Measurements from ENCODE around the gene JHY. TPM values are rescaled to one million over a fixed set of nuclear protein-coding genes. Genes with fewer than 3 reads are reported as not detected.

Gene JHY
- total RNA-seq, 1 experiment from 2014 or later = 4.8 TPM

- ChIA-PET RAD21 (ENCODE audit: low non-redundant PET in 1 of 2, low total read pairs in 2 of 2, uncharacterized antibody in 2 of 2, unreplicated experiment in 2 of 2) (no interaction called here), CTCF (no interaction called here), POLR2A (no interaction called here)
- no TSS peak for BruUV-seq (replicated peaks)
- Histone ChIP-seq H3K79me2 (ENCODE audit: insufficient read depth, low read length) (no peaks in the 10 kb centered on the region), H3K27me3 (ENCODE audit: insufficient read depth, low read length) (no peaks in the 10 kb centered on the region), H3K4me2 (ENCODE audit: low read length) (no peak overlapping the region), H4K20me1 (ENCODE audit: insufficient read depth) (no peaks in the 10 kb centered on the region), H3K4me3 (replicated peaks in 1 of 2; ENCODE audit: low read depth in 1 of 2, low read length in 2 of 2) (no peak overlapping the region), H3K27ac (ENCODE audit: low read depth, low read length) (no peak overlapping the region), H3K4me1 (ENCODE audit: control insufficient read depth in 1 of 2, insufficient read depth in 2 of 2, low read length in 2 of 2) (no peaks in the 10 kb centered on the region), H2AFZ (ENCODE audit: low read depth, low read length, poor library complexity, severe bottlenecking) (no peak overlapping the region), H3K9me2 (ENCODE audit: insufficient read depth) (no peaks in the 10 kb centered on the region), H3K9me3 (ENCODE audit: control insufficient read depth in 1 of 2, insufficient read depth in 1 of 2, low read depth in 1 of 2, low read length in 2 of 2) (no peaks in the 10 kb centered on the region), H3K36me3 (ENCODE audit: control insufficient read depth in 1 of 2, insufficient read depth in 2 of 2, low read length in 2 of 2) (no peaks in the 10 kb centered on the region), H3K9ac (ENCODE audit: low read length) (no peak overlapping the region)
- intact Hi-C loops (cut with micrococcal nuclease) = no loop called here
- no peak for DNase-seq (ENCODE audit: low read depth, low spot score)
- ATAC-seq = no peak
- TF ChIP-seq CTCF (IDR thresholded peaks at IDR 0.05 in 2 of 3, conservative IDR thresholded peaks at IDR 0.05 in 1 of 3; ENCODE audit: borderline replicate concordance in 1 of 3, insufficient read depth in 1 of 3, low read depth in 2 of 3, low read length in 2 of 3) (no peak), TCF7L2 (IDR thresholded peaks at IDR 0.05; ENCODE audit: borderline replicate concordance, extremely low read depth, insufficient read depth, insufficient read length) (peak; percentile 19), POLR2AphosphoS5 (IDR thresholded peaks at IDR 0.05; ENCODE audit: low read depth, low read length) (no peak)
Measured at GRCh38 chr11:122920579-122920978, 38.0 kb downstream of the JHY start.

- ATAC-seq (no peak), DNase-seq (ENCODE audit: low read depth, low spot score) (no peak)
- Histone ChIP-seq H3K27me3 (ENCODE audit: insufficient read depth, low read length) (no peaks in the 10 kb centered on the region), H3K4me1 (ENCODE audit: control insufficient read depth in 1 of 2, insufficient read depth in 2 of 2, low read length in 2 of 2) (no peaks in the 10 kb centered on the region), H3K9me3 (ENCODE audit: control insufficient read depth in 1 of 2, insufficient read depth in 1 of 2, low read depth in 1 of 2, low read length in 2 of 2) (no peaks in the 10 kb centered on the region), H3K9ac (ENCODE audit: low read length) (no peak overlapping the region), H3K79me2 (ENCODE audit: insufficient read depth, low read length) (no peaks in the 10 kb centered on the region), H3K27ac (ENCODE audit: low read depth, low read length) (no peak overlapping the region), H3K4me2 (ENCODE audit: low read length) (no peak overlapping the region), H3K36me3 (ENCODE audit: control insufficient read depth in 1 of 2, insufficient read depth in 2 of 2, low read length in 2 of 2) (no peaks in the 10 kb centered on the region), H2AFZ (ENCODE audit: low read depth, low read length, poor library complexity, severe bottlenecking) (no peak overlapping the region), H3K9me2 (ENCODE audit: insufficient read depth) (no peaks in the 10 kb centered on the region), H3K4me3 (replicated peaks in 1 of 2; ENCODE audit: low read depth in 1 of 2, low read length in 2 of 2) (no peak overlapping the region), H4K20me1 (ENCODE audit: insufficient read depth) (no peaks in the 10 kb centered on the region)
- BruUV-seq (replicated peaks) = no TSS peak
- RAD21 ChIA-PET (ENCODE audit: low non-redundant PET in 1 of 2, low total read pairs in 2 of 2, uncharacterized antibody in 2 of 2, unreplicated experiment in 2 of 2) = no interaction called here
- CTCF ChIA-PET = interaction anchor here (0.7 kb wide), 1 partner anchor 668 kb away, joined by 4 read pairs; no protein-coding TSS in a partner anchor
- POLR2A ChIA-PET = no interaction called here
- intact Hi-C loops (cut with micrococcal nuclease) = no loop called here
- TF ChIP-seq MAX (IDR thresholded peaks at IDR 0.05) = no peak
- TF ChIP-seq RAD21 (IDR thresholded peaks at IDR 0.05; ENCODE audit: low read depth) = no peak
- TF ChIP-seq CTCF (IDR thresholded peaks at IDR 0.05 in 2 of 3, conservative IDR thresholded peaks at IDR 0.05 in 1 of 3; ENCODE audit: borderline replicate concordance in 1 of 3, insufficient read depth in 1 of 3, low read depth in 2 of 3, low read length in 2 of 3) = no peak
- no peak for TF ChIP-seq CBX3 (IDR thresholded peaks at IDR 0.05; ENCODE audit: low read depth)
- TF ChIP-seq JUND (IDR thresholded peaks at IDR 0.05) = no peak
- TF ChIP-seq ZBTB33 (IDR thresholded peaks at IDR 0.05; ENCODE audit: extremely low read depth, insufficient replicate concordance, low read length) = no peak
- TF ChIP-seq SIN3A (IDR thresholded peaks at IDR 0.05; ENCODE audit: low read depth) = no peak
- TF ChIP-seq YY1 (IDR thresholded peaks at IDR 0.05; ENCODE audit: extremely low read depth, insufficient replicate concordance, low read depth, low read length) = no peak
- TF ChIP-seq ZFX (IDR thresholded peaks at IDR 0.05) = no peak
- no peak for TF ChIP-seq ZNF274 (IDR thresholded peaks at IDR 0.05; ENCODE audit: low read depth, low read length)
- no peak for TF ChIP-seq SP1 (IDR thresholded peaks at IDR 0.05; ENCODE audit: low read depth)
- TF ChIP-seq TCF7L2 (IDR thresholded peaks at IDR 0.05; ENCODE audit: borderline replicate concordance, extremely low read depth, insufficient read depth, insufficient read length) = no peak
- TF ChIP-seq CEBPB (IDR thresholded peaks at IDR 0.05; ENCODE audit: low read depth) = no peak
Measured at GRCh38 chr11:122922893-122923292, 40.3 kb downstream of the JHY start.
